Heart right ventricle (tissue), 16 donors: Measurements from ENCODE around the gene IL6ST. TPM values are rescaled to one million over a fixed set of nuclear protein-coding genes. Genes with fewer than 3 reads are reported as not detected.

ENCODE experiments used
- ATAC-seq, 8 donors: fragments of 200-7000 bp; cut with Tn5 transposase; one replicate each; pipeline ENCODE4 v1.9.1; 2020; ENCODE audit warnings: mild to moderate bottlenecking in 8 of 8, moderate library complexity in 8 of 8, moderate number of reproducible peaks in 1 of 8
- DNase-seq, 2 donors: peaks; one replicate each; pipeline ENCODE4 v3.0.0-alpha.2; 2020
- H3K27ac ChIP-seq, 10 donors: fragments of 200-600 bp; sonication (generic) in 2 of 10; one replicate each; pipeline versions ENCODE4 v1.5.0 to v1.8.0; 2020 to 2022; ENCODE audit warnings: mild to moderate bottlenecking in 3 of 10
- H3K27me3 ChIP-seq, 7 donors: fragments of 200-600 bp; one replicate each; pipeline ENCODE4 v1.8.0; 2021 to 2022; ENCODE audit warnings: mild to moderate bottlenecking in 2 of 7
- H3K36me3 ChIP-seq, 9 donors: fragments of 200-600 bp; sonication (generic) in 1 of 9; one replicate each; pipeline versions ENCODE4 v1.5.0 to v1.8.0; 2020 to 2022; ENCODE audit warnings: mild to moderate bottlenecking in 2 of 9
- H3K4me1 ChIP-seq, 9 donors: fragments of 200-600 bp; sonication (generic) in 1 of 9; one replicate each; pipeline versions ENCODE4 v1.5.0 to v1.8.0; 2020 to 2022; ENCODE audit warnings: mild to moderate bottlenecking in 4 of 9
- H3K4me3 ChIP-seq, 10 donors: fragments of 200-600 bp; sonication (generic) in 2 of 10; one replicate each; pipeline versions ENCODE4 v1.5.0 to v1.8.0; 2020 to 2022; ENCODE audit warnings: mild to moderate bottlenecking in 7 of 10, moderate library complexity in 2 of 10
- H3K9me3 ChIP-seq, 11 donors: fragments of 200-600 bp in 10 of 11; sonication (generic) in 2 of 11; one replicate each; pipeline versions ENCODE4 v1.5.0 to v1.8.0; 2013 to 2022; ENCODE audit warnings: mild to moderate bottlenecking in 2 of 11, control low read depth in 1 of 11, moderate library complexity in 1 of 11
- WGBS, 2 donors: extraction: QIAGEN DNeasy Blood & Tissue Kit; methylation state at CpG; one replicate each; pipeline ENCODE4 v1.1.7; 2013; ENCODE audit warnings: inconsistent platforms in 1 of 2; 5-methylcytosine and 5-hydroxymethylcytosine counted together
- intact Hi-C, 10 donors: fragments of 100-400 bp; cut with DNase I; formaldehyde crosslinking; loops; one replicate each; pipeline versions ENCODE4 v1.11.1 to v1.14.2; 2022
- polyA plus RNA-seq, 2 donors: library from polyadenylated mRNA; stranded (reverse); fragments of 200-250 nt; gene quantifications; one replicate each; pipeline ENCODE4 v1.2.3, GENCODE V29; 2013
- total RNA-seq, 10 donors: library from RNA; stranded (reverse); fragmentation: NEBNext Ultra II Directional in 3 of 10; extraction: Animal tissue kit (Norgen Biotek cat#: 25700) in 3 of 10; gene quantifications; one replicate each; pipeline versions ENCODE4 v1.2.1 to v1.2.4, GENCODE V29; 2021 to 2023
- TF ChIP-seq, protein P1 (sequence below), 9 donors: fragments of 200-600 bp; sonication (generic) in 2 of 9; IDR thresholded peaks; one replicate each; pipeline versions ENCODE4 v1.5.0 to v1.8.0; 2021 to 2022; ENCODE audit warnings: antibody characterized with exemption in 9 of 9, mild to moderate bottlenecking in 5 of 9, moderate library complexity in 1 of 9
- donor health status: Arrhythmogenic right ventricular cardiomyopathy.
- donor health status: ischemic (EF 13 %, LVEDD 7.1; RV severe dilation, severe dysfunction).
- donor health status: healthy with polysubstance abuse.
- donor health status: DM: no; HTN: yes; CAD: no.
- donor health status: DM: no; HTN: no; CAD: no.
- donor health status: ischemic (EF 25% LVEDD 6.9; RV normal size, moderate dysfunction).
- donor health status: ischemic (EF 25% LVEDD 5.7; RV mildly dilated, moderate dysfunction).
- donor health status: healthy.
- donor health status: DM: yes; HTN: yes; CAD: no.
- donor health status: Ischemic cardiomyopathy.
- donor health status: ischemic (EF 35%, LVEDD 5.7; RV mildly dilated, moderate dysfunction).
- donor health status: nonischemic (EF 11% LVEDD 7.7; RV severe dilation, severe dysfunction).
- donor health status: DM: yes; HTN: yes; CAD: no.
- donor health status: PGD.
- donor health status: ischemic (EF 29% LVEDD 5.4; RV normal size, mild dysfunction).
- donor health status: nonischemic (EF 23%, LVEDD 6.1; RV moderate dilation, normal function).

Gene IL6ST
- total and polyA plus RNA-seq, 12 donors: 23.7 to 190 (median 134) TPM

DNA sequence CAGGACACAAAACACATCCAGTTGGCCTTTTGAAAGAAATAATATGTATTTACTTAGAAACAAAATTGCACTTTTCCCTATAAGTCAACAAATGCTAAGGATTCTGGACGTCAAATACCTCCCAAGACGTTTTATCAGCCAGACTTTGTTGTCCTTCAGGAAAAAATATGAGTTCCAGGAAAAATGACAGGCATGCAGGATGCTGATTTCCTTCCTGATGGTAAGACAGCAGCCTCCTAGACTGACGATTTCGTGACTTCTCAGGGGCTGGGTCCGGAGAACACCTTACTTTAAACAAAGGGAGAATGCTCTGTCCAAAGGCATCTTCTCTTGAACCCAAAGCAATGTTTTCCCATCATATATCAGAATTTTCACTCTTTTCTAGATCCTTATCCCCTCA lies 69.1 kb downstream of the IL6ST start:
- TF ChIP-seq, protein P1, sequence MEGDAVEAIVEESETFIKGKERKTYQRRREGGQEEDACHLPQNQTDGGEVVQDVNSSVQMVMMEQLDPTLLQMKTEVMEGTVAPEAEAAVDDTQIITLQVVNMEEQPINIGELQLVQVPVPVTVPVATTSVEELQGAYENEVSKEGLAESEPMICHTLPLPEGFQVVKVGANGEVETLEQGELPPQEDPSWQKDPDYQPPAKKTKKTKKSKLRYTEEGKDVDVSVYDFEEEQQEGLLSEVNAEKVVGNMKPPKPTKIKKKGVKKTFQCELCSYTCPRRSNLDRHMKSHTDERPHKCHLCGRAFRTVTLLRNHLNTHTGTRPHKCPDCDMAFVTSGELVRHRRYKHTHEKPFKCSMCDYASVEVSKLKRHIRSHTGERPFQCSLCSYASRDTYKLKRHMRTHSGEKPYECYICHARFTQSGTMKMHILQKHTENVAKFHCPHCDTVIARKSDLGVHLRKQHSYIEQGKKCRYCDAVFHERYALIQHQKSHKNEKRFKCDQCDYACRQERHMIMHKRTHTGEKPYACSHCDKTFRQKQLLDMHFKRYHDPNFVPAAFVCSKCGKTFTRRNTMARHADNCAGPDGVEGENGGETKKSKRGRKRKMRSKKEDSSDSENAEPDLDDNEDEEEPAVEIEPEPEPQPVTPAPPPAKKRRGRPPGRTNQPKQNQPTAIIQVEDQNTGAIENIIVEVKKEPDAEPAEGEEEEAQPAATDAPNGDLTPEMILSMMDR (IDR thresholded peaks at IDR 0.05): no peak
- 52 to 65% methylated on average over 5 of the region's 5 CpGs for WGBS, 2 donors
- Histone ChIP-seq H3K36me3 (no peaks in the 10 kb centered on the region), H3K27me3 (no peaks in the 10 kb centered on the region), H3K9me3 (no peaks in the 10 kb centered on the region), H3K27ac (no peak overlapping the region), H3K4me1 (peaks cover 0 to 24% (median 0%) of the 10 kb centered on the region in 9 donors), H3K4me3 (no peak overlapping the region)
- intact Hi-C loops: loop anchor here in 2 of 10 donors (10.0 kb wide), 1 partner anchor 211 kb away; the partner anchor contains the start of gene SLC38A9 (in 2 of the 2)
- no peak for ATAC-seq
- no peak for DNase-seq

DNA sequence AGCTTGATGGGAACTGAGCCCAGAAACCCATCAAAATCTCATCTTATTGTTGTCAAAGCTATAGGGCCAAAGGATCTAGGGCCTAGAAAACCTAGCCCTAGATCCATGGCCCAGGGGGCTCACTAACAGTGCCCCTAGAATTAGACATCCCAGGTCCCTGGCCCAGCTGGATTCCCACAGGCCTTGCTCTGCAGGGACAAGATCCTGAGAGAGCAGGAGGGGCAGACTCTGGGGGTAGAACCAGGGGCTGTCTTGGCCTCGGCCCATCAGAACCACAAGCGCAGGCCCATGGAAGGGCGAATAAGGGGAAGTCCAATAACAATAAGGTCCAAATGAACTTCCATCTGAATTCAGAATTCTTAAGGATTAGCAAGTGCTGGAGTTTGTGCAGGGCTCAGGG lies 69.6 kb downstream of the IL6ST start:
- H3K27ac ChIP-seq: no peak overlapping the region
- no peaks in the 10 kb centered on the region for H3K9me3 ChIP-seq
- peaks cover 0 to 24% (median 0%) of the 10 kb centered on the region in 9 donors for H3K4me1 ChIP-seq
- 92 to 95% methylated on average over 3 of the region's 3 CpGs for WGBS, 2 donors
- intact Hi-C loops: loop anchor here in 2 of 10 donors (10.0 kb wide), 1 partner anchor 210 kb away; the partner anchor contains the start of gene SLC38A9 (in 2 of the 2)
- H3K27me3 ChIP-seq: no peaks in the 10 kb centered on the region
- no peak for DNase-seq
- TF ChIP-seq, protein P1 (IDR thresholded peaks at IDR 0.05): no peak
- no peak overlapping the region for H3K4me3 ChIP-seq
- no peak for ATAC-seq
- H3K36me3 ChIP-seq: no peaks in the 10 kb centered on the region

DNA sequence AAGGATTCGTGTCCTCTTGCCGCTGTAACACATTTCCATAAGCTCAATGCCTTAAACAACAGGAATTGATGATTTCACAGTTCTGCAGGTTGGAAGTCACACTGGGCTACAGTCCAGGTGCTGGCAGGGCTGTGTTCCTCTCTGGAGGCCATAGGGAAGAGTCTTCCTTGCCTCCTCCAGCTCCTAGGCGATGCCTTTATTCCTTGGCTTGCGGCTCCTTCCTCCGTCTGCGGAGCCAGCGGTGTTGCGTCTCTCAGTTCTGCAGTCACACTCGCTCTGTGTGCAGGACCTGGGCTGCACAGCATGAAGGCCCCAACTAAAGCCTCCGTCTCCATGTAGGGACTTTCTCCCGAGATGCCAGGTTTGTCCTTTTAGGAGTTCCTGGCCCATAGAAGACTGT lies 70.0 kb downstream of the IL6ST start:
- TF ChIP-seq, protein P1 (IDR thresholded peaks at IDR 0.05): no peak
- DNase-seq: no peak

DNA sequence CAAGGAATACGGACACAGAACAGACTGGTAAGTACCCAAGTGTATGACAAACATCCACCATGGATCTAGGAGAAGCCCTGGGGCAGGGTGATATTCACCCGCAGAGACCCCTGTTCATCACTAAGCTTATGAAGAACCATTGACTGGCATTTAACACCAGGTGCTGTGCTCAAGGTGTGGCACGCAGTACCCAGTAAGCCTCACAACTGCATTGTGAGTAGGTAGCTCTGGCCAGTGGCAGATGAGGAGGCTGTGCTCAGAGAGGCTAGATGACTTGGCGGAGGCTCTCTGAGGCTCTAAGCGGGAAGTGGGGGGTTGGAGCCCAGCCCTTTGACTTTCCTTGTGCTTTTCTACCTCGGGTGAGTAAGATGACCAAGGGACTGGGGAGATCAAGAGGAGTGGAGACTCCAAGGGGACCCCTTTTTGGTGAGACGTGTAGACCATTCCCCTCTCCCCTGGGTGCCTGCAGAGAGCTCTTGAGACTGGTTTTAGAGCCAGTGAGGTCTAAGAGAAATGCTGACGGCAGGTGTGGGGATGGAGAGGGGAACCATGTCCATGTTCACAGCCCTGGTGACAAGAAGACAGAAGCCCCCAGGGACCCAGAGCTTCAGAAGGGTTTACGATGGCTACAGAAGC lies 70.8 kb downstream of the IL6ST start:
- DNase-seq (no peak), ATAC-seq (peak in 2 of 8 donors; percentile 19 to 31)
- TF ChIP-seq, protein P1 (IDR thresholded peaks at IDR 0.05): no peak
- intact Hi-C loops: loop anchor here in 2 of 10 donors (10.0 kb wide), 1 partner anchor 209 kb away; the partner anchor contains the start of gene SLC38A9 (in 2 of the 2)
- Histone ChIP-seq H3K4me3 (peak overlapping the region in 7 of 10 donors; percentile 36 to 60 (median 54)), H3K27ac (peak overlapping the region in 6 of 10 donors; percentile 18 to 82 (median 64)), H3K27me3 (no peaks in the 10 kb centered on the region), H3K36me3 (no peaks in the 10 kb centered on the region), H3K9me3 (no peaks in the 10 kb centered on the region), H3K4me1 (peaks cover 0 to 29% (median 0%) of the 10 kb centered on the region in 9 donors)
- 91 to 94% methylated on average over 9 of the region's 9 CpGs for WGBS, 2 donors

More for the DNA sequence above, 70.0 kb downstream of the IL6ST start:
- 88 to 98% methylated on average over 11 of the region's 11 CpGs for WGBS, 2 donors
- intact Hi-C loops: loop anchor here in 2 of 10 donors (10.0 kb wide), 1 partner anchor 210 kb away; the partner anchor contains the start of gene SLC38A9 (in 2 of the 2)
- Histone ChIP-seq H3K4me3 (no peak overlapping the region), H3K4me1 (peaks cover 0 to 24% (median 0%) of the 10 kb centered on the region in 9 donors), H3K27ac (no peak overlapping the region), H3K36me3 (no peaks in the 10 kb centered on the region), H3K9me3 (no peaks in the 10 kb centered on the region), H3K27me3 (no peaks in the 10 kb centered on the region)
- ATAC-seq: no peak
